ENCODE results near the gene FBN1. TPM values are rescaled to one million over a fixed set of nuclear protein-coding genes. Genes with fewer than 3 reads are reported as not detected.

The FBN1 gene
- total and polyA plus RNA-seq, 10 of the 15 experiments (the other 5 are each of a cell fraction or from before 2014, with no cell fraction given) = 2.2 to 15.3 (median 7.0) TPM

- ChIA-PET RAD21 (ENCODE audit: unreplicated experiment) (no interaction called here), CTCF (interaction anchor here (1.2 kb wide), 1 partner anchor 10 kb away, joined by 5 read pairs; no protein-coding TSS in a partner anchor), POLR2A (no interaction called here), SMC1A (ENCODE audit: uncharacterized antibody, unreplicated experiment) (interaction anchor here (1.2 kb wide), 1 partner anchor 20 kb away, joined by 3 read pairs; no protein-coding TSS in a partner anchor)
- Histone ChIP-seq H3K27ac (ENCODE audit: control insufficient read depth, insufficient read depth) (no peak overlapping the region), H3K36me3 (ENCODE audit: control insufficient read depth in 2 of 2, insufficient read depth in 2 of 2, low read length in 1 of 2) (no peaks in the 10 kb centered on the region; a peak in 1 of 4 replicates), H3K9me3 (replicated peaks; ENCODE audit: control insufficient read depth, insufficient read depth, low read length) (no peaks in the 10 kb centered on the region), H3K27me3 (replicated peaks in 1 of 2; ENCODE audit: control insufficient read depth in 2 of 2, insufficient read depth in 2 of 2, low read length in 1 of 2) (no peaks in the 10 kb centered on the region), H3K9ac (ENCODE audit: control insufficient read depth, insufficient read depth, low read length) (no peak overlapping the region), H3K4me1 (ENCODE audit: control insufficient read depth, insufficient read depth, low read length) (no peaks in the 10 kb centered on the region), H2AFZ (ENCODE audit: control insufficient read depth, low read depth, low read length) (no peak overlapping the region), H3K4me2 (ENCODE audit: control insufficient read depth, insufficient read depth) (no peak overlapping the region), H4K20me1 (ENCODE audit: control insufficient read depth, insufficient read depth) (no peaks in the 10 kb centered on the region), H3K79me2 (ENCODE audit: control insufficient read depth, insufficient read depth, low read length) (no peaks in the 10 kb centered on the region), H3K4me3 (no peak overlapping the region)
- in situ Hi-C loops (cut with MboI) = no loop called here
- 52% methylated on average over 2 of the region's 2 CpGs for WGBS (ENCODE audit: insufficient coverage, insufficient replicate concordance, low lambda C conversion rate, missing lambda C conversion rate)
- intact Hi-C loops (cut with micrococcal nuclease; ENCODE audit: unreplicated experiment) = no loop called here
- DNase-seq (ENCODE audit: low read depth, low spot score) (no peak), ATAC-seq (no peak), FAIRE-seq (no peak)
- no TSS peak for BruUV-seq (replicated peaks)
- TF ChIP-seq FOXM1 (IDR thresholded peaks at IDR 0.05; ENCODE audit: low read depth, low read length) (no peak), NFIC (IDR thresholded peaks at IDR 0.05; ENCODE audit: low read depth, low read length) (no peak), POLR2AphosphoS5 (IDR thresholded peaks at IDR 0.05; ENCODE audit: low read length) (no peak), POU2F2 (IDR thresholded peaks at IDR 0.05; ENCODE audit: borderline replicate concordance, low read depth, low read length) (no peak)
Measured at GRCh38 chr15:48442011-48442410, 203.5 kb downstream of the FBN1 start.

DNA sequence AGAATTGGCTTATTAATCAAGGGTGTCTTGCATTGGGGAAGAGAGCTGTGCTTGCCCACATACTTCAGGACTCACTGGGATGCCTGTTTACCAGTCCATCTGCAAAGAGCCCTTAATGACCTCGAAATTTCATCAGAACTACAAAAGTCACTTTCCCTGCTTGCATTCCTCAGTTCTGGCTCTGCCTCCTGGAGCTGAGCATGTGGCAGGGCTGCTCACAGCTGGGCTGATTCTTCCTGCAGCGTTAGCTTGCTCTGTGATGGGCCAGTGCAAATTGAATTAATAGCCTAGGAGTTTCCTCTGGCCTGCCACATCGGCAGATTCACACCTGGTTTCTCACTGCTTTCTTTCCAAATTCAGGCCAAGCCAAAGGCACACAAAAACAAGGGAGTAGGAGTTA, 205.4 kb downstream of the FBN1 start:
- 67% methylated on average over 3 of the region's 3 CpGs for WGBS (ENCODE audit: insufficient coverage, insufficient replicate concordance, low lambda C conversion rate, missing lambda C conversion rate)
- no peak overlapping the region for H3K27ac ChIP-seq (ENCODE audit: control insufficient read depth, insufficient read depth)
- H4K20me1 ChIP-seq (ENCODE audit: control insufficient read depth, insufficient read depth) = no peaks in the 10 kb centered on the region
- H3K4me2 ChIP-seq (ENCODE audit: control insufficient read depth, insufficient read depth) = no peak overlapping the region
- no peaks in the 10 kb centered on the region for H3K4me1 ChIP-seq (ENCODE audit: control insufficient read depth, insufficient read depth, low read length)
- H3K9ac ChIP-seq (ENCODE audit: control insufficient read depth, insufficient read depth, low read length) = no peak overlapping the region
- H3K4me3 ChIP-seq = no peak overlapping the region
- intact Hi-C loops (cut with micrococcal nuclease; ENCODE audit: unreplicated experiment) (no loop called here), in situ Hi-C loops (cut with MboI) (no loop called here)
- SMC1A ChIA-PET (ENCODE audit: uncharacterized antibody, unreplicated experiment) = interaction anchor here (0.6 to 1.5 kb wide), 4 partner anchors 8 to 47 kb away, joined by 3 to 5 read pairs (median 4); no protein-coding TSS in a partner anchor
- H3K27me3 ChIP-seq (replicated peaks in 1 of 2; ENCODE audit: control insufficient read depth in 2 of 2, insufficient read depth in 2 of 2, low read length in 1 of 2) = no peaks in the 10 kb centered on the region
- H3K9me3 ChIP-seq (replicated peaks; ENCODE audit: control insufficient read depth, insufficient read depth, low read length) = no peaks in the 10 kb centered on the region
- RAD21 ChIA-PET (ENCODE audit: unreplicated experiment) = no interaction called here
- TF ChIP-seq SMAD5 (IDR thresholded peaks at IDR 0.05; ENCODE audit: low read depth) = no peak
- no peak for TF ChIP-seq IRF4 (IDR thresholded peaks at IDR 0.05; ENCODE audit: low read depth, low read length)
- TF ChIP-seq PML (IDR thresholded peaks at IDR 0.05; ENCODE audit: low read length) = no peak
- TF ChIP-seq SIN3A (IDR thresholded peaks at IDR 0.05; ENCODE audit: low read depth, low read length) = no peak
- TF ChIP-seq EED (IDR thresholded peaks at IDR 0.05; ENCODE audit: low read depth) = no peak
- no peak for TF ChIP-seq ZNF24 (IDR thresholded peaks at IDR 0.05)
- TF ChIP-seq SREBF1 (IDR thresholded peaks at IDR 0.05; ENCODE audit: low read length) = no peak
- no peak for TF ChIP-seq MAX (IDR thresholded peaks at IDR 0.05; ENCODE audit: low read depth, low read length)
- TF ChIP-seq JUNB (IDR thresholded peaks at IDR 0.05) = no peak
- no peak for TF ChIP-seq ZNF217 (IDR thresholded peaks at IDR 0.05)
- H2AFZ ChIP-seq (ENCODE audit: control insufficient read depth, low read depth, low read length) = no peak overlapping the region
- DNase-seq (ENCODE audit: low read depth, low spot score) (no peak), FAIRE-seq (no peak), ATAC-seq (no peak)
- no TSS peak for BruUV-seq (replicated peaks)
- CTCF ChIA-PET = no interaction called here
- no peaks in the 10 kb centered on the region; a peak in 1 of 4 replicates for H3K36me3 ChIP-seq (ENCODE audit: control insufficient read depth in 2 of 2, insufficient read depth in 2 of 2, low read length in 1 of 2)
- H3K79me2 ChIP-seq (ENCODE audit: control insufficient read depth, insufficient read depth, low read length) = no peaks in the 10 kb centered on the region
- POLR2A ChIA-PET = no interaction called here
